Common myeloid progenitor, CD34-positive (primary cell): ENCODE data around the gene STARD9.

ENCODE experiments used
- CTCF ChIA-PET: fragments of 350-600 bp; sonication (Branson Sonifier 250); formaldehyde crosslinking; loops from one replicate; lab custom pipeline; 2021; ENCODE audit warnings: antibody characterized with exemption; lab: Charles Lee
- POLR2A ChIA-PET: fragments of 350-600 bp; sonication (Branson Sonifier 250); formaldehyde crosslinking; loops from one replicate; lab custom pipeline; 2021; ENCODE audit warnings: antibody characterized with exemption; lab: Charles Lee
- DNase-seq, 3 donors: peaks; one replicate each; pipeline versions ENCODE4 v3.0.0 to v3.0.0-alpha.2; 2013
- H3K27ac ChIP-seq, 2 experiments: 1 replicate in 1 of 2; 2 replicates in 1 of 2; pipeline ENCODE4 v1.7.0; 2013; ENCODE audit warnings: inconsistent platforms in 2 of 2, low read length in 2 of 2, mild to moderate bottlenecking in 2 of 2, low read depth in 1 of 2, moderate library complexity in 1 of 2; ENCODE audit not compliant: severe bottlenecking in 2 of 2, insufficient read depth in 1 of 2, poor library complexity in 1 of 2
- H3K27me3 ChIP-seq, 5 experiments: replicated peaks in 2 of 5; 1 replicate in 3 of 5; 2 replicates in 2 of 5; pipeline versions ENCODE4 v1.6.1 to v1.7.0; 2013; ENCODE audit warnings: low read length in 4 of 5, mild to moderate bottlenecking in 2 of 5, moderate library complexity in 2 of 5, inconsistent platforms in 1 of 5; ENCODE audit not compliant: insufficient read depth in 5 of 5, control insufficient read depth in 4 of 5
- H3K36me3 ChIP-seq, 4 experiments: 1 replicate in 2 of 4; 2 replicates in 2 of 4; pipeline versions ENCODE4 v1.6.1 to v1.7.0; 2013; ENCODE audit warnings: low read length in 3 of 4, control low read depth in 1 of 4, mild to moderate bottlenecking in 1 of 4; ENCODE audit not compliant: control insufficient read depth in 4 of 4, insufficient read depth in 4 of 4
- H3K4me1 ChIP-seq, 4 experiments: 1 replicate in 3 of 4; 2 replicates in 1 of 4; pipeline versions ENCODE4 v1.6.1 to v1.7.1; 2013; ENCODE audit warnings: low read length in 3 of 4, mild to moderate bottlenecking in 3 of 4, control low read depth in 1 of 4, inconsistent platforms in 1 of 4, moderate library complexity in 1 of 4; ENCODE audit not compliant: control insufficient read depth in 4 of 4, insufficient read depth in 4 of 4; ENCODE audit errors: control extremely low read depth in 1 of 4
- H3K4me3 ChIP-seq, 7 experiments: 1 replicate in 4 of 7; 2 replicates in 3 of 7; pipeline versions ENCODE4 v1.5.1 to v1.7.0; 2013; ENCODE audit warnings: mild to moderate bottlenecking in 7 of 7, low read length in 6 of 7, moderate library complexity in 6 of 7, inconsistent platforms in 2 of 7, low read depth in 2 of 7, control low read depth in 1 of 7; ENCODE audit not compliant: insufficient read depth in 4 of 7, control insufficient read depth in 1 of 7; ENCODE audit errors: extremely low read depth in 1 of 7
- H3K9me3 ChIP-seq, 5 experiments: 1 replicate in 4 of 5; 2 replicates in 1 of 5; pipeline versions ENCODE4 v1.6.1 to v1.7.1; 2013; ENCODE audit warnings: low read length in 4 of 5, mild to moderate bottlenecking in 2 of 5, inconsistent platforms in 1 of 5, low read depth in 1 of 5, moderate library complexity in 1 of 5; ENCODE audit not compliant: control insufficient read depth in 4 of 5, insufficient read depth in 2 of 5; ENCODE audit errors: control extremely low read depth in 1 of 5
- WGBS: methylation state at CpG from one replicate; pipeline ENCODE4 v1.1.5; 2013; ENCODE audit not compliant: insufficient coverage; 5-methylcytosine and 5-hydroxymethylcytosine counted together

STARD9 gene

DNA sequence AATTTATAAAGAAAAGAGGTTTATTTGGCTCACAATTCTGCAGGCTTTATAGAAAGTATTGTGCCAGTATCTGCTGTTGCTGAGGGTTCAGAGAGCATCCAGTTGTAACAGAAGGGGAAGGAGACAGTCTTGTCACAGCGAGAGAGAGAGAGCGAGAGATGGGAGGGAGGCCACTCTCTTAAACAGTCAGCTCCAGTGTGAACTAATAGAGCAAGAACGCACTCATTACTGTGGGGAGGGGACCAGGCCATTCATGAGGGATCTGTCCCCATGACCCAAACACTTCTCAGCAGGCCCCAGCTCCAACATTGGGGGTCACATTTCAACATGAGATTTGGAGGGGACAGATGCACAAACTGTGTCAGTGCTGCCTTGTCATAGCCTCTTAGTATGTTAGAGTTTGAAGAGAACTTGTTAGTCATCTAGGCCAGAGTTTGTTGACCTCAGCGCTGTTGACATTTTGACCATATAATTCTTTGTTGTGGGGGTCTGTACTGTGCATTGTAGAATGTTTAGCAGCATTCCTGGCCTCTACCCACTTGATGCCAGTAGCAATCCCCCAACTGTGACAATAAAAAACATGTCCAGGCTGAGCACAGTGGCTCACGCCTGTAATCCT, 15.3 kb downstream of the STARD9 start:
- CTCF ChIA-PET: interaction anchor here (0.6 to 3.8 kb wide), 8 partner anchors 9 to 61 kb away, joined by 3 to 27 read pairs (median 3); partner anchors contain the start of gene STARD9
- no peaks in the 10 kb centered on the region for H3K9me3 ChIP-seq
- peaks cover 3 to 29% (median 15%) of the 10 kb centered on the region in 4 experiments for H3K36me3 ChIP-seq
- no peaks in the 10 kb centered on the region for H3K27me3 ChIP-seq
- no peak overlapping the region for H3K4me3 ChIP-seq
- peaks cover 11 to 24% (median 15%) of the 10 kb centered on the region in 4 experiments for H3K4me1 ChIP-seq
- DNase-seq: no peak
- WGBS: 100% methylated on average over 3 of the region's 5 CpGs
- POLR2A ChIA-PET: interaction anchor here (0.5 to 1.0 kb wide), 2 partner anchors 17 to 380 kb away, joined by 3 to 6 read pairs; no protein-coding TSS in a partner anchor
- H3K27ac ChIP-seq: no peak overlapping the region

DNA sequence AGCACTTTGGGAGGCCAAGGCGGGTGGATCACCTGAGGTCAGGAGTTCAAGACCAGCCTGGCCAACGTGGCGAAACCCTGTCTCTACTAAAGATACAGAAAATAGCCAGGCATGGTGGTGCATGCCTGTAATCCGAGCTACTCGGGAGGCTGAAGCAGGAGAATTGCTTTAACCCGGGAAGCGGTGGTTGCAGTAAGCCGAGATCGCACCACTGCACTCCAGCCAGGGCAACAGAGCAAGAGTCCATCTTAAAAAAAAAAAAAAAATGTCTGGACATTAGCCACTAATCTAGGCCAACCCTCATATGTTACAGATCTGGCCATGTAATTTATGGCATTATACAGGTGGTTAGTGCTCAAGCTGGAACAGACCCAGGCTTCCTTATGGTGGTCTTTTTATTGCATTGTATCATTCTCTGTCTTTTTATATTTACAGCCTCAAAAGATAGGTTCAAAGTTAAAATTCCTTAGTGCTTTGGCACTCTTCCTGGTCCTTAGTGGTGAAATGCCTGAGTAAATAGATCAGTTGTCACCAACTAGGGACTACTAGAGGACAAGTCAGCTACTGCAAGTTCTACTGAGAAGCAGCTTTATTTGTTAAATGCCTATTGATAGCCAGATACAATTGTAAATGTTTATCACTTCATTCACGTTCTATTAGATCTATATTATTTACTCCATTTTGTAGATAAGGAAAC, 16.0 kb downstream of the STARD9 start:
- no peaks in the 10 kb centered on the region for H3K27me3 ChIP-seq
- no peak overlapping the region for H3K4me3 ChIP-seq
- 94% methylated on average over 4 of the region's 10 CpGs for WGBS
- peaks cover 0 to 23% (median 10%) of the 10 kb centered on the region in 4 experiments for H3K36me3 ChIP-seq
- H3K27ac ChIP-seq: no peak overlapping the region
- CTCF ChIA-PET: interaction anchor here (0.7 to 3.8 kb wide), 10 partner anchors 8 to 60 kb away, joined by 3 to 27 read pairs (median 3); partner anchors contain the start of gene STARD9
- POLR2A ChIA-PET: interaction anchor here (1.0 kb wide), 1 partner anchor 16 kb away, joined by 6 read pairs; no protein-coding TSS in a partner anchor
- peak in 2 of 3 donors; percentile 32 to 41 for DNase-seq
- no peaks in the 10 kb centered on the region for H3K9me3 ChIP-seq
- H3K4me1 ChIP-seq: peaks cover 11 to 31% (median 18%) of the 10 kb centered on the region in 4 experiments

DNA sequence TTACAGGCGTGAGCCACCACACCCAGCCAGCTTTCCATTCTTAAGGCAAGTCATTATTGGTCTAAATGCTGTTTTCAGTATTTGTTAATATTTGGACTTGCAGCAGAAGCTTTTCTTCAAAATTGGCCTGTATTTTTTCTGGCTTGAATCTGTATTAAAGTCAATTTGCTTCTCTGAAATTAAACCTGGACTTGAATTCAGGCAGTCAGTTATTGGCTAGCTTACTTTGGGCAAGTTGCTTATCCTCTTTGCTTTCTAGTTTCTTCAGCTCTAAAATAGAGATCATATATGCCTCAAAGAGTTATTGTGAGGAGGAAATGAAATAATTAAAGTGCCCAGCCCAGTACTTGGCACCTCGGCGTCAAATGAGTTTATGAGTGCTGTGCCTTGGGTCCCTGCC, 17.3 kb downstream of the STARD9 start:
- POLR2A ChIA-PET: no interaction called here
- Histone ChIP-seq H3K27ac (no peak overlapping the region), H3K9me3 (no peaks in the 10 kb centered on the region), H3K27me3 (no peaks in the 10 kb centered on the region), H3K36me3 (peaks cover 0 to 24% (median 9%) of the 10 kb centered on the region in 4 experiments), H3K4me3 (no peak overlapping the region), H3K4me1 (peaks cover 11 to 32% (median 18%) of the 10 kb centered on the region in 4 experiments)
- DNase-seq: no peak
- WGBS: 100% methylated on average over 2 of the region's 3 CpGs
- CTCF ChIA-PET: interaction anchor here (1.0 to 3.8 kb wide), 5 partner anchors 9 to 50 kb away, joined by 3 to 27 read pairs (median 4); no protein-coding TSS in a partner anchor

DNA sequence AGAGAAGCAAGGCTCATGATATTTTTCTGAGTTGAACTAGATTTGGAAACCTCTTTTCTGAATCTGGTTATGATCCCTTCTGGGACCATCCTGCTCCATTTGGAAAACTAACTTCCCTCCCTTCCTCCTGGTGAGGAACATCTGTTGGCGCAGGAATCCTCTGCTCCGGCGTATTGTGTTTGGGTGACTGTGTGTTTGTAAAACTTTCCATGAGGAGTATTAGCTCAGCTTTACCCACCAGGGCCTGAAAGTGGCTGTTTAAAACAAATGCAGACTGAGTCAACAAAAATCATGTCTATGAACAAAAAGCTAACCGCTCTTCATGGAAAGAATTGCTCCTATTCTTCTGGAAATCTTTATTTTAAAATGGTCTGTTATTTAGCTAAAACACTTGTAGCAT, 17.7 kb downstream of the STARD9 start:
- ChIA-PET CTCF (interaction anchor here (0.7 to 3.8 kb wide), 6 partner anchors 10 to 57 kb away, joined by 3 to 27 read pairs (median 4); no protein-coding TSS in a partner anchor), POLR2A (no interaction called here)
- Histone ChIP-seq H3K27me3 (no peaks in the 10 kb centered on the region), H3K27ac (no peak overlapping the region), H3K36me3 (peaks cover 0 to 22% (median 9%) of the 10 kb centered on the region in 4 experiments), H3K4me1 (peaks cover 11 to 29% (median 17%) of the 10 kb centered on the region in 4 experiments), H3K9me3 (no peaks in the 10 kb centered on the region), H3K4me3 (no peak overlapping the region)
- 100% methylated on average over 2 of the region's 4 CpGs for WGBS
- DNase-seq: no peak

DNA sequence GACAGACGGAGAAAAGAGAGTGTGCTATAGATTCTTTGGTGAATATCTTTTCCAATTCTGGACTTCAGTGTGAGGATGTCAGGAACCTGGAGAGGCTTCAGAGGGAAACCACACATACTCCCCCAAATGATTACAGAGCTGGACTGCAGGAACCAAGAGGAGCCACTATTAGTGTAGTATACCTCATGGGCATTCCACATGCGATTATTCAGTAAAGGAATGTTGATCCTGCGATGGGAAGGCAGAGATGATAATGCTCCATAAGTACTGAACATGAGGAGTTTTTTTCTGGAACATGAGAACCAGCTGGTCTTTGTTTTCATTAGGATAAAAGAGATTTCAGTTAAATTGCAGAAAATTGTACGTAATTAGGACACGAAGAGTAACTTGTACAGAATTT, 18.7 kb downstream of the STARD9 start:
- H3K27me3 ChIP-seq: no peaks in the 10 kb centered on the region
- ChIA-PET POLR2A (no interaction called here), CTCF (interaction anchor here (1.1 to 3.8 kb wide), 2 partner anchors 10 to 13 kb away, joined by 3 to 27 read pairs; no protein-coding TSS in a partner anchor)
- H3K4me1 ChIP-seq: peaks cover 11 to 25% (median 13%) of the 10 kb centered on the region in 4 experiments
- WGBS: 96% methylated on average over 2 of the region's 5 CpGs
- no peak overlapping the region for H3K27ac ChIP-seq
- H3K4me3 ChIP-seq: no peak overlapping the region
- peaks cover 0 to 22% (median 9%) of the 10 kb centered on the region in 4 experiments for H3K36me3 ChIP-seq
- no peak for DNase-seq
- H3K9me3 ChIP-seq: no peaks in the 10 kb centered on the region

DNA sequence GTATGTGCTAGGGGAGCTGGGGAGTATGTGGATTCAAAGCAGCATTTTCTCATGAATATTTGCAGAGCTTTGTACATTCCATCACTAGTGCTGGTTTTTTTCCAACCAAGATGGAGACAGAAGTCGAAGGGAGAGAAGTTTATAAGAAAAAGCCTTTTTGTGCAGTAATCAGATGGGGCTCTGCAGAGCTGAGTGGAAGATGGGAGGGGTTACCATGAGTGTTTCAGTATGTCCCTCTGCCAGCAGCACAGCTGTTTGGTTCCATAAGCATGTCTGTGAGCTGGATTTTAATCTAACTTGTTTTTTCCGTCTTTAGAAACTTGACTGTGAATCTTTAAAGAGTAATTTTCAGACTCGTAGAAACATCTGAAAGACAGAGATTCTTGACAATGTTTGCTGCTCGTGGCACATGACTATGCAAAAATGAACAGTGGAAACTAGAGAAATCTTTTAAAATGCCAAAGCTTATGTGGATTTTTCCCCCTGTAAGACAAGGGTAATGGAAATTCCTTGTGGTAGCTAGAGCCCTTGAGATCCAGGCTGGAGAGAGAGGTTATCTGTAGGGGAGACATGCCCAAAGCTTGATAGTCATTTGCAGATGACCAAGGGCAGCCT, 20.3 kb downstream of the STARD9 start:
- no peaks in the 10 kb centered on the region for H3K27me3 ChIP-seq
- DNase-seq: peak in 1 of 3 donors; percentile 44
- ChIA-PET POLR2A (interaction anchor here (0.6 to 1.7 kb wide), 4 partner anchors 9 to 126 kb away, joined by 3 to 5 read pairs (median 3); no protein-coding TSS in a partner anchor), CTCF (interaction anchor here (0.6 to 3.3 kb wide), 4 partner anchors 11 to 42 kb away, joined by 3 to 23 read pairs (median 3); no protein-coding TSS in a partner anchor)
- WGBS: 4% methylated on average over 4 of the region's 4 CpGs
- peaks cover 0 to 24% (median 9%) of the 10 kb centered on the region in 4 experiments for H3K36me3 ChIP-seq
- no peaks in the 10 kb centered on the region for H3K9me3 ChIP-seq
- peaks cover 11 to 25% (median 13%) of the 10 kb centered on the region in 4 experiments for H3K4me1 ChIP-seq
- peak overlapping the region in 1 of 2 experiments; percentile 55 for H3K27ac ChIP-seq
- H3K4me3 ChIP-seq: peak overlapping the region in 4 of 7 experiments; percentile 29 to 61 (median 36)
